GM18502 (cell line): ENCODE measurements around the gene ZBP1.

Source experiments
- ATAC-seq: cut with Tn5 transposase; IDR thresholded peaks from one replicate; pipeline ENCODE4 v1.9.1; 2021; ENCODE audit warnings: mild to moderate bottlenecking; ENCODE audit not compliant: unreplicated experiment, poor library complexity

Gene ZBP1

DNA sequence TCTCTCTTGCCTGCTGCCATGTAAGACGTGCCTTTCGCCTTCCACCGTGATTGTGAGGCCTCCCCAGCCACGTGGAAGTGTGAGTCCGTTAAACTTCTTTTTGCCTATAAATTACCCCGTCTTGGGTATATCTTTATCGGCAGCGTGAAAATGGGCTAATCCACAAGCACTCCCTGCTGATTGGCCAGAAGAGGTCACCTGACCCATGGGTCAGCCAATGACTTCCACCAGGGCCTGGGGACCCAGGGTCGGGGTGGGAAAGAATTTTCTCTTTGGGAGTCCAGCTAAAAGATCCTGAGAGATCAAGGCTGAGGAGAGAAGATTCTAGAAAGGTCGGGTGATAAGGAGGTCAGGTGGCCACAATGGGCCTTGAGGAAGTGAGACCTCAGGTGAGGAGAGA lies 17.1 kb downstream of the ZBP1 start:
- no peak for ATAC-seq

DNA sequence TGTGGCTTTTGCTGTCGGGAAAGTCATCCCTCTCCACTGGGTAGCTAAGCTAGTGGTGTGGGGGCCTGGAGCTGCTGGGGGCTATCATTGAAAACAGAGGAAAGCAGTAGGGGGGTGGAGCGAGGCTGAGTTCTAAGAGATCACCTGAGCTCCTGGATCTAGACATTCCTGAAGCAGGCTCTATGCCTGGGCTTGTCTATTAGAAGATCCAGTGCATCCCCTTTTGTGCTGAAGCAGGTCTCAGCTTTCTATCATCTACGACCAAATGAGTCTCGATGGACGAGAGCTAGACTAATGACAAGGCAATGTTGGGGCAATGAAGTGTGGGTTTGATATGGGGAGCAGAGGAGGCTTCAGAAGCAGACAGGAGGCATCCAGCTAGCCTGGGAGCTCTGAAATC lies 18.5 kb downstream of the ZBP1 start:
- ATAC-seq = no peak

DNA sequence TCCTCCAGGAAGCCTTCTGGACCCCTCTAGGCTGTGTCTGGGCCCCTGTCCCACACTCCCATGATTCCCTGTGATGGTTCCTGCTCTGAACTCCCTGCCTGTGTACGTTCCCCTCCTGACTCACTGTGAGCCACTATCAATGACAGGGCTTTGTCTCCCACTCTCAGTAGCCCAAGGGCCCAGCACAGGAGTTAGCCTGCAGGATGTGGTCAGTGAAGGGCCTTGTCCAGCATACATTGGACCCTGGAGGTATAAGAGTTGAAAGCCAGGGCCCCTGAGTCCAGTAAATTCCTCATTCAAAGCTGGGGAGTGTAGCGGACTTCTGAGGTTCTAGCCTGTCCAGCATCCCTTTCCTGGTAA lies 19.0 kb downstream of the ZBP1 start:
- ATAC-seq = no peak

DNA sequence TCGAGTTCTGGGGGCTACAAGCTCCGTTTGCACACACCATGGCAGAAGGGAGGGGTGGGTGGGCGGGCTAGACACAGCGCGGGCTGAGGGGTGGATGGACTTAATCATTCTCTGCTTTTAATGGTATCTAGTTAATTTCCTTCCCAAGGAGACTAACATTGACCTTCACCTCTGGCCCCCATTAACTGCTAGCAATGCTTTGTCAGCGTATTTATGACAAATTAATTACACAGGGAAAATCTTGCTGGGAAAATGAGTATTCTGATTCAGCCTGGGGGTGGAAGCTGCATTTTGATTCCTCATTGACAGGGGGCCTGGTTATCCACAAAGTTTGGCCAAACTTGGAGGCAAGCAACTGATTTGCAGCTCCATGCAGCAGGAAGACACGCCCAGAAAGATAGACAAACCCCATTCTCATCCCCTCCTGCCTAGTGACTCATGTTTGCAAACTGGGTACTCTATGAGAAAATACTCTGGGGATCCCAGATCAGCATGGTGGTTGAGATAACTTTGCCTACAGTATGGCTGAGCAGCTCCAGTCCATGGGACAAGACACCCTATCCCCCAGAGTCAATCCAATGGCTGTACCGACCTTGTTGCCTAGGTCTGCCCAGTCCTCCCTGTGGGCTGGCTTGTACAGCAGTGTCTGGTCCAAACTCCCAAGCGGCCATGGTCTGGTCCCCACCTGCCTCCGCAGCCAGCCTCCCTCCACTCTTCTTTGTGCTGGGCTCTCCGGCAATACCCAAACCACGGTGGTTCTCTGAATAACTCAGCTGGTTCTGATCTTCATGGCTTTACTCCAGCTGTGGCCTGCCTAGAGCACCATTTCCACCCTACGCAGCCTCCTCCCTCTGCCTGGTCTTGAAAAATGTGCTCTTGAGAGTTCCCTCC lies 19.7 kb downstream of the ZBP1 start:
- ATAC-seq = no peak

DNA sequence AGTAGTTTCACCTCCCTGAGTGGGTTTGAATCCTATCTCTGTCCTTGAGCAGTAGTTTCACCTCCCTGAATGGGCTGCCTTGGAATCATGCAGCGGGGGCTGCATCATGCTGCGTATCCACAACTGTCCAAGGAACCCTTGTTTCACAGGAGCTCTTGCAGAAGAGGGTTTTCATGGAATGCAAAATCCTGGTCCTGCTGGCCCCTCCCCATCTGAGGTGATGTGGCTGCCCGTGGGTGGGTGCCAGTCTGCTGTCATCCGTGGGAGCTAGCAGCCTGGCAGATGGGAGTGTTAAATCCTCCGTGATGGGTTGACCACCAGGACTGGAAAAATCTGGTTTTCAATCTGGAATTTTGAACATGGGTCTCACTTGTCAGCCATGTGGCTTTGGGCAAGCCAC lies 21.7 kb downstream of the ZBP1 start:
- no peak for ATAC-seq

DNA sequence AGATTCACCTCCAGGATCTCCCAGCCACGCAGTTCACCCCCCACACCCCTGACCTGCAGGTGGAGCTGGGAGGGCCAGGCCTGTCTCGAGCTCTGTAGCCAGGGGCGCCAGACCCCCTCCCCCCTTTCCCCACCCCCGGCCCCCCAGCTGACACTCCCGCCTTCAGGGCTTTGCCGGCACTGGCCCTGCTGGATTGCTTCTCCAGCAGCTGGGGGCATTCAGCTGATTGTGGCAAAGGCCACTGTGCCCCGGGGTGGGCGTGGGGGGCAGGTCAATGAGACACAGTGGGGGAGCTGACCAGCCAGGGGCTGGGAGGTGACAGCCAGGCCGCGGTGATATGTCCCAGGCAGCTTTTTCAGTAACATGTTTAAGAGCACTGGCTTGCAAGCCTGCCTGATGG lies 22.2 kb downstream of the ZBP1 start:
- no peak for ATAC-seq

DNA sequence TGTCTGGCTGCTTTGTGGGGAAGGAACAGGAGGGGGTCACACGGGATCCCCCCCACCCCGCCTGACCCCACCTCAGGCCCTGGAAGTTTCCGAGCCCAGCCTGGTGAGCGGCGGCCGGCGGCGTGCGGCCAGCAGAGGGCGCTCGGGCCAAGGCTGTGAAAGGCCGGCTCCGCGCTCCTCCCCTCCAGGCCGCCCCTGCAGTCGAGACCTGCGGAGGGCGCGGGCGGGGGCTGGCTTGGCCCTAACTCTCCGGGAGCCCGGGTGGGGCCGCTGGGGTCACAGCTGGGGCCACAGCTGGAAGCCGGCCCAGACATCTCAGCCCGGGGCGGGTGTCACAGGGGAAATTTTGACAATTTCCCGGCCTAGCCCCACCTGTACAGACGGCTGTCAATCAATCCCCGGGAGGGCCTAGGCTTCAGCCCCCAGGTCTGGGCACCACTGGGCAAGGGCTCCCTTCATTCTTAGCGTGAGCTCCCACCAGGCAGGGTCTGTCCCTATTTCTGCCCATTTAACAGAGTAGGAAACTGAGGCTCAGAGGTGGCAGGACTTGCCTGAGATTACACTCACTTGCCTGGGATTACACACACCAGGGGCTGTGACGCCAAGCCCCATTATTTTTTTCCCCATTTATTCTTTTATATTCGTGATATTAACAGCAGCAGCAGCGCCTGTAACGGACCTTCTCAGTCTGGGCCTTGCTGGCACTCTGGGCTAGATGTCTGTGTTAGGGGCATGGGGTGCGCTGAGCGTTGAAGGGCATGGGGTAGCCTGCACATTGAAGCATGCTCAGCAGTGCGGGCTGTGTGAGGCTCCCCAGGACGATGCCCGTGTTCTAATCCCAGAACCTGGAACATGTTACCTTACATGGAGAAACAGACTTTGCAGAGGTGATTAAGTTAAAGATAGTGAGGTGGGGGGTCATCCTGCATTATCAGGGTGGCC lies 23.0 kb downstream of the ZBP1 start:
- ATAC-seq = no peak

DNA sequence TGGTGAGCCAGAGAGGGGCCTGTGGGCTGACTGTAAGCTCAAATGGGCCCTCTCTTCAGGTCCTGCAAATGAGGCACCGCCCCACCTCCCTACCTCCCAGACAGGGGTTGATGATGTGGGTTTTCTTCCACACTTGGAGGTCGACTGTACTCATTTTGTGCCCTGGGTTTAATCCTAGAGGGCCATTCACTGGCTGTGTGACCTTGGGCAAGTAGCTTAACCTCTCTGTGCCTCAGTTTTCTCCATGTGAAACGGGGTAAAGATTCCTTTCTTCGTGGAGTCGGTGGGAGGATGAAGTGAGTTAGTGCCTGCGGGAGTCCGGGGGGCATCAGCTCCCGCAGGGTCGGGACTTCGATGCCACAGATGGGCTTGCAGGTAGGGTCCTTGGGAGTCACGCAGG lies 23.9 kb downstream of the ZBP1 start:
- no peak for ATAC-seq

DNA sequence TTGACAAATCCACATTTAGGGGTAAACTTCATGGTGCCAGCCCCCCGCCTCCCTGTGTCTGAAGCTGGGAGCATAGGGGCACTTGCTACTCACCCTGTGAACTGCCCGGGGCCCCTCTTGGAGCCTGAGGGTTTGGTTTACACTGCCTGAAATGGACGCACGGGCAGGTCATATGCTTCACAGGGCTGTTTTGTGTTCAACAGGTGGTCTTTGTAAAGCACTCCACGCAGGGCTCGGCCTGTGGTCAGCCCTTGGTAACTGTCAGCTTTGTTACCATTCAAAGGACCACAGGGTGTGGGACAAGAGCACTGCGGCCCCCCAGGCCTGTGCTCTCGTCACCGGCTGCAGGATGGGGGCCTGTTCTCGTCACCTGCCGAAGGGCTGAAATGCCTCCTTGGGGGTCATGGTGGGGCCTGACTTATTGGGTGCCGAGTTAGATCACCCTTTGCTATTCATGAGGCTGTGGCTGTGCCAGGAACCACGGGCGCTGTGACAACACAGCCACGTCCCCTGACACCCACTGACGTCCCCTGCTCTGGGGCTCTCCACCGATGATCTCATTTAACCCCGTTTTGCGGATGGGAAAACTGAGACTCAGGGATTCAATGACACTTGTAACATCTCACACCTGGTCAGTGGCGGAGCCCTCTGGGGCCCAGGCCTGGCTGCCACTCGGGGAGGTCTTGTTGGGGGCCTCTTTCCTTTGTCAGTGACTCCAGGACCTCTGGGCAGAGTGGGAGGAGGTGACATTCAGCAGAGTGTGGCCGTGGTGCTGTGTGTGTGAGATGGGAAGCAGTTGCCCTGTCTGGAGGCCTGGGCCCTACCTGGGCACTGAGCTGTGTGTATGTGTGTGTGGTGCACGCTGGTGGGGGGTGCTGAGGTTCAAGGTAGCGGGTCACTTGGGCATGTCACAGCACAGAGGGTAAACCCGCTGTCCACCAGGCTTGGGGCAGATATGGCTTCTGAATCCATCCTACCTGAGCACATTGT lies 24.9 kb downstream of the ZBP1 start:
- no peak for ATAC-seq

DNA sequence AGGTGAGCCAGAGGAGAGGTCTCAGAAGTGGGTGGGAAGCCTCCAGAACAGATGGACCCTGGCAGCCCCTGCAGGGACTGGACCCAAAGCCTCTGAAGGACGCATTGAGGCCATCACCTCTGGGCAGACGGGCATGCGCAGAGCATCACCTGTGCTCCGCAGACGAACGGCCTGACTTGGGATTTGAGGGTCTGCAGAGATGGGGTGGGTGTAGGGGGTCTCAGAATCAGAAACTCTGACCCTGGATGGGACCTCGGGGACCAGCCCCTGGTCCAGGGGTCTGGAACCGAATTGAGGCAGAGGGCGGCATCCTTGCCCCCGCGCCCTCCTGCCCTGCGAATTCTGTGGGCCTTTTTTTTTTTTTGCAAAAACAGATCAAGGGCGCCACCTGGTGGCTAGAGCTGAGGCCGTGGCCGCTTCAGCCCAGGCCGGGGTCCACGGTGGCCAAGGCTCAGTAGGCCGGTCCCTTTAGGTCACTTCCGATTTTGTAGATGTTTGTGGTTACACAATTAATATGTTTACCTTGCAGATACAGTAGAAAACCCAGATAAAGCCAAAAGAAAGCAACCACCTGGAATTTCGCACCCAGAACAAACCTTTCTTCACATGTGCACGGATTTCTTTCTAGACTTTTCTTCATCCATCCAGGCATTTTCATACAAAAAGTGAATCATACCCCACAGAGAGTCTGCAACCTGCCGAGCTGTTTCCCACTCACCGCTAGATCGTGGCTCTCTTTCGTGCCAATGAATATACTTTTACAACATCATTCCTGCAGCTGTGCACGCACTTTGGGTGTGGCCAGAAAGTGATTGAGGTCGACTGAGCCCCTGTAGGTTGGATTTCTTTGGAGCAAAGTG lies 25.9 kb downstream of the ZBP1 start:
- ATAC-seq = no peak

DNA sequence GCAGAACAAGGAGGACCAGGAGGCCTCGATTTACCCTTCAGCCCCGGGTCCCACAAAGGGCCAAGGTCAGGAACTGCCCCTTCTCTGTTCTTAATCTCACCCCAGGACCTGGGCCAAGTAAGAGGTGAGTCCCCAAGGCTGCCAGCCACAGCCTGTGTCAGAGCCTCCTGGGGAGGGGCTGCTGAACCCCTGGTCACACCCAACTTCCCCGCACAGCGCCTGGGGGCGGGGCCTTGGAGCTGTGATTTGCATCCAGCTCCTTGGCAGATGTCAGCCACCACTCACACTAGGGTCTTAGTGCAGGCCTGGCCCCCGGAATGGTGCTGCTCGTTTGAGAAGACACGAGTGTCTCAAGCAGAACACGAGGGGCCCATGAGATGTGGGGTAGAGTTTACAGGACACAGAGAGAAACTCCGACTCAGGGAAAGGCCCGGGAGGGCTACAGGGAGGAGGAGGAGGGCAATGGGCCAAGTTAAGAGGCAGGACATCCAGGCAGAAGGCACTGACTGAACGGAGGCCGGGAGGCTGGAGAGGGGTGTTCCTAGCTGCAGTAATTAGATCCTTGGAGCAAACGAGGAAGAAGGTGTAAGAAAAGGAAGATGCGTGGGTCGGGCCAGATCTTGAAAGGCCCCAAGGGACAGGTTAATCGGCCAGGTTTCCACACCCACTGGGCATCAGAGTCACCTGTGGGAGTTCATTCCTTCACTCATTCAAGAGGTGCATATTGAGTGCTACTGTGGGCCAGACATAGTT lies 26.9 kb downstream of the ZBP1 start:
- ATAC-seq = no peak

DNA sequence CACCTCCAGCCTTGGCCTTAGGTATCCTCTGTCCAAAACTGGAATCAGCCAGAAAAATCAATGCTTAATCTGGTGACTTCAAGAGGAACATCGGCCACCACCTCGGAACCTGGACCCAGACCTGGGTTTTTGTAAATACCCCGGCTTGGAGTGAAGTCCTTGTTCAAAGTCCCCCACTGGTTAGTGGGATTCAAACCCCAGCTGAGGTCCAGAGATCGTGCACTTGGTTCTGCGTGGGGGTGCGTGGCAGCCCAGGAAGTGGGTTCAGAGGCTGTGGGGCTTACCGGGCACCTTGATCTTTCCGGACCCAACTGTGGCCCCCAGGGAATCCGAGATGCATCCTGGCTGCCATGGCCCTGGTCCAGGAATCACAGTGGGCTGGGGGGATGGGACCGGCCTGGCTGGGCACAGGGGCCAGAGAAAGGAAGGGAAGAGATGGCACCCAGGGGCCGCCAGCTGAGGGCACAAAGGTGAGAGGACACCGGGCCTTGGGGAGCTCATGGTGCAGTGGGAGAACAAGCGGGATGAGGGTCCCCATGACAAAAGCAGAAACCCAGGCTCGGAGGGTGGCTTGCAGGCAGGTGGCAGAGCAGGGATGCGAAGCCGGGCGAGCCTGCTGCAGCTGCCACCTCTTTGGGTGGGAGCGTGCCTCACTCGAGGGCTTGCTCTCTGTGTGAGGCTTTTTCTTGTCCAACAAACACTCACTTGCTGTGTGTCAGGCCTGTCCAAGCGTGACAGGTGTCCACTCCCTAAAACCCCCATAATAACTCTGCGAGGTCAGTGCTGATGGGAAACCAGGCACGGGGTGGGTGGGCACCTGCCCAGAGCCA lies 27.7 kb downstream of the ZBP1 start:
- no peak for ATAC-seq

DNA sequence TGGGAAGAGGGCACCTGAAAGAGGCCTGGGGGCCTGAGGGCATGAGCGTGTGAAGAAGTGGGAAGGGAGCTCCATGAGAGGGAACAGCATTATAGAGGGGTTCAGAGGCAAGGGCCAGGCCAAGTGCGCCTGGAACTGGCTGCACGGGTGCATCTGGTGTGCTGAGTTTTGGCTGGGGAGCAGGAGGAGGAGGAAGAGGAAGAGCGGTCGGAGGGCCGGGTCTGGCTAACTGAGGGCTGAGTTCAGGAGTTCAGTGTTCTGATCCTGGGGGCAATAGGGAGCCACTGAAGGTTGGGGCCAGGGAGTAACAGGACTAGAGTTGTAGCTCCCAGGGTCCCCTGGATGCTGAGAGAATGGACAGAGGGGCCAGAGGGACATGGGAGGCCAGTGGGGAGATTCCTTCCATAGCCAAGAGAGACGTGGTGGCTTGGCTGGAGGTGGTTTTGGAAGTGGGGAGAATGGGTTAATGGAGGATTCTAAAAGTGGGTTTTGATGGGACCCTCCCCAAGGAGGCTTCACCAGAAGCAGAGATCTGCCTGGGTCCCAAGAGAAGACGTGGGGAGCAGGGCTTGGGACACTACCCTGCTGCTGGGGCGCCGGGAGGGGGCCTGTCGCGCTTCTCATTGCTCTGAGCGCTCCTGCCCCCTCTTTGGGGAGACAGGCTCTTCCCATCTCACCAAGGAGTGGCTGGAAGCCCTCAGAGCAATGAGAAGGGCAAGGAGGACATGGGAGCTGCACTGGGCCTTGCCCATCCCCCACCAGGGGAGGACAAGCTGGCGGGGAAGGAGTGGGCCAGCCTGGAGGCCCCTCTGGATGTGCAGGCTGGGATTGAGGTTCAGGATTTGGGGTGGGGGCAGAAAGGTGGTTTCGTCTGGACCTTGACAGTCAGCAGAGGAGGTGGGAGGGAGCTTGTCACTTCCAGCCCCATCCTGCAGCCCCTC lies 28.7 kb downstream of the ZBP1 start:
- ATAC-seq = no peak

DNA sequence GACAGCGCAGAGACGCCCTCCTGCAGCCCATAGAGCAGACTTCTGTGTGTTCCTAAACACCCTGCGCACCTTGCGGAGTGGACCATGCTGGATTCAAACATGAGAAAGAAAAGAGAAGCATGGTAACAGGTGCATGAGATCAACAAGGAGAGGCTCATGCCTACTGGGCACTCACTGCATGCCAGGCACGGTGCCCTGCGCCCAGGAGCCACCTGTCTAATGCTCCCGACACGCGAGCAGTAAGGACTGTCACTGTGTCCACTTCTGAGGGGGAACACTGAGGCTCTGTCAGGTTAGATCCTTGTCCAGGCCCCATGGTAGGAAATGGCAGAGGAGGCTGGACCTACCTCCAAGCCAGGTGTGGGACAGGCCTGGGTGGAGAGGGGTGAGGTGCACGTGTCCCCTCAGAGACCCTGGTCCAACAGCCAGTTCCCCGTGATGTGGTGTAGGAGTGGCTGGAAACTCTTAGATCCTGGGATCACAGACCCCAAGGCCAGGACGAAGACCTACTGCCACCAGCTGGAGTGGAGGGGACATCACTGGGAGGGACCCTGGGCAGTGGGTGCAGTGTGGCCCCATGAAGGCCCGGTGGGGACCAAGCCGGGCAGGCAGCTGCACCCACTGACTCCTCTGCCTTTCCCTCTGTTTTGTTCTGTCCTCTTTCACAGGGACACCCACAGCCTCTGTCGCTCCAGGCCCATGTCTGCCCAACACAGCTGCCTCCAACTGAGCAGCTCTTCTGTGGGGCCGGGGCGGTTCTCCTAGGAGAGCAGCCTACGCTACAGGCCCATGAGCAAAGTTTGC lies 29.5 kb downstream of the ZBP1 start:
- no peak for ATAC-seq

DNA sequence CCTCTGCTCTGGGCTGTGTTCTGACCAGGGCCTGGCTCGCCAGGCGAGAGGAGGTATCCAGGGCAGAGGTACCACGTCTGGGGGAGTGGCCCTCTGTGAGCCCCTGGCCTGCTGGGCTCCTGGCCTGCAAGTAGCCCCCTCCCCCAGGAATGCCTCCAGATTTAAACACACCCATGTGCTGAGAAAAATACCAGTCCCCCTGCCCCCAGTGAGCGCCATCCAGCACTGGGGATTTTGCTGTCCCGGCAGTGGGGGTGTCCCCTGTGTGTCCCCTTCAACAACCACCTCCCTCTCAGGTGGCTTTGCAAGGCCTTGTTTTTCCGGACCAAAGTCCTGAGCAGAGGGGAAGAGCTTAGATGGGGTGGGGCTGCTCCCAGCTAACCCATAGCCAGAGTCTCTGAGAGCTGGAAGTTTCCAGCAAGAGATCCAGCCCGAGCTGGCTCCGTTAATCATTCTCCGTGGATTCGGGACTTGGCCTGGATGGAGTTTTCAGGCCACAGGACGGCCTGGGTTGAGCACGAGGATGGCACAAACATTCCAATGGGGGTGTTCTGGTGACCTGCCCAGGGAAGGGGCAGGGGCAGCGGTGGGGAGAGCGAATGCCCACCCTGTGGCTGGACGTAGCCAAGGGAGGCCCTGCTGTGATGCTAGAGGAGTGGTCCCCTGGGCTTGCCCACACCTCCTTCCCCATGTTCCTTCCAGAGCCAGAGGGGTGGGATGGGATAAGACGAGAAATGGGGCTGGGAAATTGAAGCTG lies 30.3 kb downstream of the ZBP1 start:
- ATAC-seq = no peak
